ENCODE measurements around the gene PGLYRP3. TPM values are rescaled to one million over a fixed set of nuclear protein-coding genes. Genes with fewer than 3 reads are reported as not detected.

Gene PGLYRP3
- not detected in 5 replicates for total RNA-seq (2022; extraction: Qiagen RNA extraction)

DNA sequence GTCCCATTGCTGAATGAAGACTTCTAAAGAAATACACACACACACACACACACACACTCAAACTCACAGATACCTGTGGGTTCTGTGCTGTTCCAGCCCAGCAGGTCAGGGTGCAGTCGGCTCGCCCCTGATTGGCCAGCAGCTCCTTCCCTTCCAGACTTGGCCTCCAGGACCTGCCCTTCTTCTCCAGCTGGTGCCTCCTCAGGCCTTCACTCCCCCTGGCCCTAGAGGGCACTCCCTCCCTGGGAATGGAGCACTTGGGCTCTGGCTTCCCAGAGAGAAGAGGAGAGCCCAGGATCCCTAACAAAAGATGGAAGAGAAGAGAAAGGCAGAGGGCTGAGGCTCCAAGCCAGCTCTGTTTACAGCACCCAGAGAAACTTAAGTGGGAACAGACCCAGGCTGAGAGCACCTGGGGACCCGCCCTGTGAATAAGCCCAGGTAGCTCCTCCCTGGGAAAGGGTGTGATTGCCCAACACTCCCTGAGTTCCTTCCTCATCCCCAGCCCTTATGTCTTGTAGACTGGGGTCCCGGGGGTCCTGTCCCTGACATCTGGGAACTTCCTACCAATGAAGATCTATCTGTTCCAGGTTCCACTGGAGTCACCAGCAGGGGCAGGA lies at the start of gene PGLYRP3:
Gene PGLYRP3, minus strand, starts transcription at position 383 of the 617 bp plus-strand sequence. CDS start 2,287 bp downstream, outside the sequence.

GRCh38 chr1:153357853-153358690 lies 45.3 kb upstream of the PGLYRP3 start, which contains the start of gene S100A9:
Gene S100A9 (plus strand): TSS chr1:153357854. CDS start chr1:153358284, 430 bp downstream.

DNA sequence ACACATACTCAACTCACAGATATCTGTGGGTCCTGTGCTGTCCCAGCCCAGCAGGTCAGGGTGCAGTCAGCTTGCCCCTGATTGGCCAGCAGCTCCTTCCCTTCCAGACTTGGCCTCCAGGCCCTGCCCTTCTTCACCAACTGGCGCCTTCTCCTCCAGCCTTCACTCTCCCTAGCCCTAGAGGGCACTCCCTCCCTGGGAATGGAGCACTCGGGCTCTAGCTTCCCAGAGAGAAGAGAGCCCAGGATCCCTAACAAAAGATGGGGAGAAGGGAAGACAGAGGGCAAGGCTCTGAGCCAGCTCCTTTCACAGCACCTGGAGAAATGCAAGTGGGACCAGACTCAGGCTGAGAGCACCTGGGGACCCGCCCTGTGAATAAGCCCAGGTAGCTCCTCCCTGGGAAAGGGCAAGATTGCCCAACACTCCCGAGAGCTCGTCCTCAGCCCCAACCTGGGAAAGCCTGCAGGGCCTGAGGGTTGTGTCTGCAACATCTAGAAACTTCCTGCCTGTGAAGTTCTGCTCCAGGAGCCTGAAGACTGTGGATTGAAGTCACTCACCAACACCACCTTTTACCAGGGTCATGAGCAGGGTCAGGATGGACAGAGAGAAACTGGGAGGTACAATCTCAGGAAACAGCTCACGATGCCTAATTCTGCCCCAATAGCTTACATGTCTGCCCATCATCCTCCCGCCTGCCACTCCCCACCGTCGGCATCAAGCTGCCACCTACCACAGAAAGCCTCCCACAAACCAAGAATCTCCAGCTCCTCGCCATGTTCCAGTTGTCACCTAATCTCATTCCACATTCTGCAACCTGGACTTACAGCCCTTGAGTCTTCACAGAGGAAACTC lies 36.0 kb upstream of the PGLYRP3 start, which contains the start of gene PGLYRP4:
Gene PGLYRP4, minus strand, starts transcription at position 331 of the 852 bp plus-strand sequence. CDS start 909 bp downstream, outside the sequence.

DNA sequence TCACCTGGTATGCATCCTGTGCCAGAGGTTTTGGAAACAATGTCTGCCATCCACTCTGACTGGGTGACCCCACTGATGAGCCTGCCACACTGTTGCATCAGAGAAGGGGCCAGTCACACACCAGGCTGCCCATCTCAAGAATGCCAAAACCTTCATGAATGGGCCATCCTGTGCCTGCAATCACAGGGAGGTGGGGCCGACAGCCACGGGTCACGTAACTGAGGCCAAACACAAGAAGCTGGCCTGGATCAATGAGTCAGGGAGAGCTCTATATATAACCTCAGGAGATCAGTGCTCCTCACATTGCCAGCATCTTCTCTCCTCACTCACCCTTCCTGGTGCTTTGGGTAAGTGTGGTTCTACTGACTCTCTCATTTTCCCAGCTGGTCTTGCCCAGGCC lies 53.4 kb downstream of the PGLYRP3 start, which contains the start of gene LORICRIN:
Gene LORICRIN, plus strand, starts transcription at position 301 of the 400 bp plus-strand sequence. CDS start 1,263 bp downstream, outside the sequence.

Other genes starting within 250 kb of the PGLYRP3 start
- not detected in 5 replicates for gene SPRR2B, start 241.3 kb downstream of the PGLYRP3 start, total RNA-seq (2022; extraction: Qiagen RNA extraction)
- not detected in 5 replicates for gene SPRR2E, start 218.4 kb downstream of the PGLYRP3 start, total RNA-seq (2022; extraction: Qiagen RNA extraction)
- not detected in 5 replicates for gene SPRR2F, start 199.4 kb downstream of the PGLYRP3 start, total RNA-seq (2022; extraction: Qiagen RNA extraction)
- gene SPRR2G, start 162.1 kb downstream of the PGLYRP3 start, total RNA-seq (2022; extraction: Qiagen RNA extraction), result not detected in 5 replicates
- gene LELP1, start 109.5 kb downstream of the PGLYRP3 start, total RNA-seq (2022; extraction: Qiagen RNA extraction), result not detected in 5 replicates
- gene PRR9, start 95.4 kb downstream of the PGLYRP3 start, total RNA-seq (2022; extraction: Qiagen RNA extraction), result not detected in 5 replicates
- gene LORICRIN, start 53.3 kb downstream of the PGLYRP3 start, total RNA-seq (2022; extraction: Qiagen RNA extraction), result not detected in 5 replicates
- gene PGLYRP4, start 35.9 kb upstream of the PGLYRP3 start, total RNA-seq (2022; extraction: Qiagen RNA extraction), result not detected in 5 replicates
- 0.77 to 1.2 TPM (median 1.1 TPM) in 4 of 5 replicates, not detected in the other for gene S100A9, start 44.9 kb upstream of the PGLYRP3 start, total RNA-seq (2022; extraction: Qiagen RNA extraction)
- gene S100A12, start 62.7 kb upstream of the PGLYRP3 start, total RNA-seq (2022; extraction: Qiagen RNA extraction), result not detected in 5 replicates
- not detected in 5 replicates for gene S100A8, start 78.1 kb upstream of the PGLYRP3 start, total RNA-seq (2022; extraction: Qiagen RNA extraction)
- not detected in 5 replicates for gene S100A7A, start 103.6 kb upstream of the PGLYRP3 start, total RNA-seq (2022; extraction: Qiagen RNA extraction)
- not detected in 5 replicates for gene S100A7, start 147.7 kb upstream of the PGLYRP3 start, total RNA-seq (2022; extraction: Qiagen RNA extraction)
- 3,270 to 3,628 TPM (median 3,480 TPM) in 5 replicates for gene S100A6, start 223.0 kb upstream of the PGLYRP3 start, total RNA-seq (2022; extraction: Qiagen RNA extraction)
- gene S100A5, start 228.0 kb upstream of the PGLYRP3 start, total RNA-seq (2022; extraction: Qiagen RNA extraction), result 0.44 to 1.5 TPM (median 1.0 TPM) in 5 replicates
- gene S100A4, start 232.9 kb upstream of the PGLYRP3 start, total RNA-seq (2022; extraction: Qiagen RNA extraction), result 1,612 to 1,772 TPM (median 1,681 TPM) in 5 replicates
- gene S100A3, start 236.3 kb upstream of the PGLYRP3 start, total RNA-seq (2022; extraction: Qiagen RNA extraction), result 103 to 117 TPM (median 114 TPM) in 5 replicates